ENCODE measurements around the gene CXCR3.
A peak's percentile ranks its signal among the peaks of the same experiment; 100 is the strongest.
"Not testable (repeated sequence)": the region's sequence is repeated elsewhere in the genome, so short reads cannot be mapped to it uniquely, and the experiment has no call there.

CXCR3 gene

GRCh38 chrX:71618303-71618721 lies at the start of gene CXCR3:
CXCR3 (minus strand) TSS chrX:71618511; CDS start chrX:71618449, 62 bp downstream.
- peak; percentile 53 for DNase-seq

- no peak for DNase-seq
These were observed 49.3 kb upstream of the CXCR3 start, which contains the start of gene LOC101059915 for GRCh38 chrX:71667328-71668247. LOC101059915 (plus strand) TSS chrX:71667546.

GRCh38 chrX:71666240-71667223 lies 48.2 kb upstream of the CXCR3 start:
- no peak for DNase-seq

- DNase-seq: no peak
These were observed 47.4 kb upstream of the CXCR3 start for GRCh38 chrX:71665747-71666146.

- no peak for DNase-seq
These were observed 46.7 kb upstream of the CXCR3 start for GRCh38 chrX:71664889-71665491.

- DNase-seq: not testable (repeated sequence)
These were observed 45.9 kb upstream of the CXCR3 start for GRCh38 chrX:71664202-71664601.

- DNase-seq: peak; percentile 34
These were observed 44.9 kb upstream of the CXCR3 start for GRCh38 chrX:71663238-71663637.

GRCh38 chrX:71662654-71663053 lies 44.3 kb upstream of the CXCR3 start:
- DNase-seq: not testable (repeated sequence)

- DNase-seq: no peak
These were observed 43.6 kb upstream of the CXCR3 start for GRCh38 chrX:71661919-71662318.

GRCh38 chrX:71660562-71661416 lies 42.5 kb upstream of the CXCR3 start:
- DNase-seq: no peak

- no peak for DNase-seq
These were observed 41.6 kb upstream of the CXCR3 start for GRCh38 chrX:71659959-71660358.

GRCh38 chrX:71659342-71659741 lies 41.0 kb upstream of the CXCR3 start:
- no peak for DNase-seq

- no peak for DNase-seq
These were observed 39.0 kb upstream of the CXCR3 start for GRCh38 chrX:71657267-71657666.

- DNase-seq: no peak
These were observed 35.0 kb upstream of the CXCR3 start for GRCh38 chrX:71653344-71653743.

GRCh38 chrX:71652405-71652804 lies 34.1 kb upstream of the CXCR3 start:
- peak; percentile 49 for DNase-seq

- peak; percentile 8 for DNase-seq
These were observed 32.1 kb upstream of the CXCR3 start for GRCh38 chrX:71650333-71650969.

- DNase-seq: not testable (repeated sequence)
These were observed 26.1 kb upstream of the CXCR3 start for GRCh38 chrX:71644406-71644805.

- no peak for DNase-seq
These were observed 21.7 kb upstream of the CXCR3 start for GRCh38 chrX:71640002-71640401.

GRCh38 chrX:71638409-71638808 lies 20.1 kb upstream of the CXCR3 start:
- no peak for DNase-seq

- DNase-seq: no peak
These were observed 19.5 kb upstream of the CXCR3 start for GRCh38 chrX:71637848-71638247.

- DNase-seq: no peak
These were observed 18.9 kb upstream of the CXCR3 start for GRCh38 chrX:71637253-71637618.
